Neural progenitor cell (in vitro differentiated cells): ENCODE results near the gene NT5DC3. TPM values are rescaled to one million over a fixed set of nuclear protein-coding genes. Genes with fewer than 3 reads are reported as not detected.

Experiments used
- DNase-seq: peaks from one replicate; pipeline ENCODE4 v3.0.0-alpha.2; 2016; ENCODE audit warnings: low spot score
- H2AFZ ChIP-seq: fragments of 200-600 bp; sonication (generic); replicated peaks from 2 replicates; pipeline ENCODE4 v1.6.1; 2016; ENCODE audit warnings: antibody characterized with exemption
- H3F3A ChIP-seq: fragments of 200-600 bp; sonication (generic); 2 replicates; pipeline ENCODE4 v1.6.1; 2016; ENCODE audit warnings: antibody characterized with exemption, low read depth
- H3K27ac ChIP-seq: fragments of 200-600 bp; sonication (generic); 2 replicates; pipeline ENCODE4 v1.5.1; 2016; ENCODE audit warnings: mild to moderate bottlenecking
- H3K27me3 ChIP-seq: fragments of 200-600 bp; sonication (generic); 2 replicates; pipeline ENCODE4 v1.6.1; 2016; ENCODE audit warnings: mild to moderate bottlenecking, moderate library complexity
- H3K36me3 ChIP-seq: fragments of 200-600 bp; sonication (generic); 2 replicates; pipeline ENCODE4 v1.5.1; 2016
- H3K4me1 ChIP-seq: fragments of 200-600 bp; sonication (generic); 2 replicates; pipeline ENCODE4 v1.6.1; 2016; ENCODE audit warnings: mixed run types
- H3K4me2 ChIP-seq: fragments of 200-600 bp; sonication (generic); 2 replicates; pipeline ENCODE4 v1.6.1; 2016
- H3K4me3 ChIP-seq: fragments of 200-600 bp; sonication (generic); 2 replicates; pipeline ENCODE4 v1.5.1; 2016
- H3K79me2 ChIP-seq: fragments of 200-600 bp; sonication (generic); 2 replicates; pipeline ENCODE4 v1.6.1; 2016; ENCODE audit warnings: low read depth
- H3K9ac ChIP-seq: fragments of 200-600 bp; sonication (generic); 2 replicates; pipeline ENCODE4 v1.6.1; 2016
- H3K9me3 ChIP-seq: fragments of 200-600 bp; sonication (generic); 2 replicates; pipeline ENCODE4 v1.5.1; 2016; ENCODE audit warnings: low read depth
- H4K20me1 ChIP-seq: fragments of 200-600 bp; sonication (generic); 2 replicates; pipeline ENCODE4 v1.6.1; 2016; ENCODE audit warnings: low read depth
- H3K27ac Mint-ChIP-seq: 3 replicates; pipeline ENCODE4 v1.8.0; 2021; ENCODE audit warnings: mixed read lengths
- H3K27me3 Mint-ChIP-seq: 2 replicates; pipeline ENCODE4 v1.8.0; 2022; ENCODE audit warnings: low read depth, mild to moderate bottlenecking, inconsistent platforms, moderate library complexity, mixed read lengths; ENCODE audit not compliant: insufficient read depth
- H3K36me3 Mint-ChIP-seq: 3 replicates; pipeline ENCODE4 v1.8.0; 2021; ENCODE audit warnings: mixed read lengths
- H3K4me1 Mint-ChIP-seq: 3 replicates; pipeline ENCODE4 v1.8.0; 2021; ENCODE audit warnings: mixed read lengths
- H3K4me3 Mint-ChIP-seq: 3 replicates; pipeline ENCODE4 v1.8.0; 2021; ENCODE audit warnings: mild to moderate bottlenecking, moderate library complexity, mixed read lengths
- H3K9me3 Mint-ChIP-seq: 3 replicates; pipeline ENCODE4 v1.8.0; 2020; ENCODE audit warnings: mixed read lengths
- EZH2 ChIP-seq: fragments of 200-600 bp; sonication (generic); IDR thresholded peaks from 2 replicates; pipeline ENCODE4 v1.6.1; 2017; ENCODE audit warnings: antibody characterized with exemption, mild to moderate bottlenecking, moderate library complexity
- EZH2phosphoT487 ChIP-seq: fragments of 200-600 bp; sonication (generic); IDR thresholded peaks from 2 replicates; pipeline ENCODE4 v1.6.1; 2017; ENCODE audit warnings: antibody characterized with exemption
- total RNA-seq: library from RNA; depleted of rRNA; stranded (reverse); fragments of >200 nt; gene quantifications from 2 replicates; pipeline ENCODE4 v1.2.3, GENCODE V29; 2015; ENCODE audit warnings: low replicate concordance
- TF ChIP-seq, protein P1 (sequence below): fragments of 200-600 bp; sonication (generic); IDR thresholded peaks from 2 replicates; pipeline ENCODE4 v1.5.1; 2017; ENCODE audit warnings: antibody characterized with exemption, mild to moderate bottlenecking

NT5DC3 gene
- total RNA-seq, 1 donor from 2014 or later, result 3.1 TPM

DNA sequence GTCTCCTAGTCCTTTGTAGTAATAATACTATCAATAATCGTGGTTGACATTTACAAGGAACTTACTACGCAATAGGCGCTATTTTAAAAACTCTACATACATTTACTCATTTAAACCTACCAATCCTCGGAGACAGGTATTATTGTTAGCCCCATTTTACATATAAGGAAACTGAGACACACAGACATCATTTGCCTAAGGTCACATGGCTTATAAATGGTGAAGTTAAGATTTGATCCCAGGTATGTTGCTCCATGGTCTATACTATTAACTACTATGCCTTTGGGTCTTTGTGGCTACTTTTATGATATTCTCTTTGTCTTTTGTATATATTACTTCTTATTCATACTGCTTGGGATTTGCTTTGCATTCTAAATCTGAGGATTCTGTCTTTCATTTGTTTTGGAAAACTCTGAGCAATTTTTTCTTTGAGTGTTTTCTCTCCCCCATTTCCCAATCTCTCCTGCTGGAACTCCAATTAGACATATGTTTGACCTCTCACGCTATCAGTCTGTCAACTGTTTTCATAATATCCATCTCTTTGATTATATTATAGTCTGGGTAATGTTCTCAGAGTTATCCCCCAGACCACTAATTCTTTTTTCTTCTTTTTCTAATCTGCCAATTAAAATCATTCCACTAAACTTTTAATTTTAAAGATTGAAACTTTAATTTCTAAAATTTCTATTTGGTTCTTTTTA is 10.9 kb downstream of the NT5DC3 start:
- H3K9me3 ChIP-seq, result no peaks in the 10 kb centered on the region
- no peak overlapping the region for H3K4me3 ChIP-seq
- H3K9ac ChIP-seq, result no peak overlapping the region
- H3K4me3 Mint-ChIP-seq, result no peak overlapping the region
- H3K27me3 ChIP-seq, result no peaks in the 10 kb centered on the region
- DNase-seq, result no peak
- no peak overlapping the region for H2AFZ ChIP-seq
- H3K27ac Mint-ChIP-seq, result no peak overlapping the region
- no peak overlapping the region for H3K27ac ChIP-seq
- H3K27me3 Mint-ChIP-seq, result no peaks in the 10 kb centered on the region
- no peaks in the 10 kb centered on the region for H4K20me1 ChIP-seq
- peaks cover 4% of the 10 kb centered on the region for H3K36me3 Mint-ChIP-seq
- peaks cover 12% of the 10 kb centered on the region for H3K4me1 ChIP-seq
- H3K36me3 ChIP-seq, result no peaks in the 10 kb centered on the region
- peaks cover 9% of the 10 kb centered on the region for H3K9me3 Mint-ChIP-seq
- H3K79me2 ChIP-seq, result peaks cover 20% of the 10 kb centered on the region
- no peak overlapping the region for H3K4me2 ChIP-seq
- H3K4me1 Mint-ChIP-seq, result peaks cover 18% of the 10 kb centered on the region
- no peaks in the 10 kb centered on the region for H3F3A ChIP-seq
- TF ChIP-seq EZH2phosphoT487 (no peak), EZH2 (no peak)
- TF ChIP-seq, protein P1, sequence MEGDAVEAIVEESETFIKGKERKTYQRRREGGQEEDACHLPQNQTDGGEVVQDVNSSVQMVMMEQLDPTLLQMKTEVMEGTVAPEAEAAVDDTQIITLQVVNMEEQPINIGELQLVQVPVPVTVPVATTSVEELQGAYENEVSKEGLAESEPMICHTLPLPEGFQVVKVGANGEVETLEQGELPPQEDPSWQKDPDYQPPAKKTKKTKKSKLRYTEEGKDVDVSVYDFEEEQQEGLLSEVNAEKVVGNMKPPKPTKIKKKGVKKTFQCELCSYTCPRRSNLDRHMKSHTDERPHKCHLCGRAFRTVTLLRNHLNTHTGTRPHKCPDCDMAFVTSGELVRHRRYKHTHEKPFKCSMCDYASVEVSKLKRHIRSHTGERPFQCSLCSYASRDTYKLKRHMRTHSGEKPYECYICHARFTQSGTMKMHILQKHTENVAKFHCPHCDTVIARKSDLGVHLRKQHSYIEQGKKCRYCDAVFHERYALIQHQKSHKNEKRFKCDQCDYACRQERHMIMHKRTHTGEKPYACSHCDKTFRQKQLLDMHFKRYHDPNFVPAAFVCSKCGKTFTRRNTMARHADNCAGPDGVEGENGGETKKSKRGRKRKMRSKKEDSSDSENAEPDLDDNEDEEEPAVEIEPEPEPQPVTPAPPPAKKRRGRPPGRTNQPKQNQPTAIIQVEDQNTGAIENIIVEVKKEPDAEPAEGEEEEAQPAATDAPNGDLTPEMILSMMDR, result no peak

DNA sequence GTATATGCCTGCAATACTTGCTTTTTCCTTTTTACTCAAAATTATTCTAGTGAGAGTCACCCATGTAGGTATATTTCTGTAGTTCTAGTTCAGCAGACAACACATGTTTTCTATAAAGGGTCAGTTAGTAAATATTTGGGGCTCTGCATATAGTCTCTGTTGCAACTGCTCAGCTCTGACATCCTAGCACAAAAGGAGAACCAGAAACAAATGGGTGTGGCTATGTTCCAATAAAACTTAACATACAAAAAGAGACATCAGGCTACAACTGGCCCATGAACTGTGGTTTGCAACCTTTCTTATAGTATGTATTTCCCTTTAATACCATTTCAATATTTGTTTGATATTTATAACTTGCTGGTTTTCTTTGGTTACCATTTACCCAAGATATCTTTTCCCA is 11.9 kb downstream of the NT5DC3 start:
- H3K4me1 ChIP-seq, result peaks cover 1% of the 10 kb centered on the region
- Mint-ChIP-seq H3K27ac (no peak overlapping the region), H3K36me3 (peaks cover 4% of the 10 kb centered on the region), H3K27me3 (no peaks in the 10 kb centered on the region), H3K4me1 (peaks cover 14% of the 10 kb centered on the region), H3K9me3 (peaks cover 9% of the 10 kb centered on the region), H3K4me3 (no peak overlapping the region)
- no peaks in the 10 kb centered on the region for H3K9me3 ChIP-seq
- no peaks in the 10 kb centered on the region for H3F3A ChIP-seq
- no peak for DNase-seq
- H3K27ac ChIP-seq, result no peak overlapping the region
- H3K27me3 ChIP-seq, result no peaks in the 10 kb centered on the region
- no peak overlapping the region for H2AFZ ChIP-seq
- no peaks in the 10 kb centered on the region for H4K20me1 ChIP-seq
- H3K4me2 ChIP-seq, result no peak overlapping the region
- no peak for TF ChIP-seq EZH2phosphoT487
- no peak for TF ChIP-seq EZH2
- TF ChIP-seq, protein P1, result no peak
- no peaks in the 10 kb centered on the region for H3K36me3 ChIP-seq
- no peak overlapping the region for H3K4me3 ChIP-seq
- H3K79me2 ChIP-seq, result peaks cover 13% of the 10 kb centered on the region
- H3K9ac ChIP-seq, result no peak overlapping the region

DNA sequence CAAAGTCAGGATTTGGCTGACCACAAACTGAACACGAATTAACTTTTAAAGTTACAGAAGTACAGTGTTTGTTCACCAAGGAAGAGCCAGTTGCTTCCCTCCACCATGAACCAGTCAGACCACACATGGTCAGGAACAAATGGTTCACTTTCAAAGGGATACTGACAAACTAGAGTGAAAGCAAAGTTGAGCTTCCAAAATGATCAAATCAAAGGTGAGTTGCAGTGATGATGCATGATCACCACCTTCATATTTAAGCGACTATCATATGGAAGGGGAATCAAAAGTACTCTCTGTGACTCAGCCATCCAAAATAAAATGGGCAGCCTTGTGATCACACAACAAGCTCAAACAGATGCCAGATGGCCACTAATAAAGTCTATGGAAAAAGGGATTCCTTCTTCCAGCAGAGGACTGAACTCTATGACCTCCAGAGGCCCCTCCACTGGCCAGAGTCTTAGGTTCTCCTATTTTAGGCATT is 13.1 kb downstream of the NT5DC3 start:
- Histone ChIP-seq H3K4me2 (no peak overlapping the region), H3K9me3 (no peaks in the 10 kb centered on the region), H3K36me3 (no peaks in the 10 kb centered on the region), H3K79me2 (peaks cover 7% of the 10 kb centered on the region), H3K27me3 (no peaks in the 10 kb centered on the region), H4K20me1 (no peaks in the 10 kb centered on the region), H3K9ac (no peak overlapping the region), H3K4me1 (no peaks in the 10 kb centered on the region), H2AFZ (no peak overlapping the region), H3K27ac (no peak overlapping the region), H3F3A (no peaks in the 10 kb centered on the region), H3K4me3 (no peak overlapping the region)
- no peak overlapping the region for H3K27ac Mint-ChIP-seq
- peaks cover 4% of the 10 kb centered on the region for H3K36me3 Mint-ChIP-seq
- no peak for DNase-seq
- peaks cover 9% of the 10 kb centered on the region for H3K9me3 Mint-ChIP-seq
- H3K4me3 Mint-ChIP-seq, result no peak overlapping the region
- H3K4me1 Mint-ChIP-seq, result peaks cover 7% of the 10 kb centered on the region
- TF ChIP-seq EZH2phosphoT487, result no peak
- TF ChIP-seq, protein P1, result no peak
- no peak for TF ChIP-seq EZH2
- no peaks in the 10 kb centered on the region for H3K27me3 Mint-ChIP-seq
